Measurements from ENCODE around the gene MIA3. TPM values are rescaled to one million over a fixed set of nuclear protein-coding genes. Genes with fewer than 3 reads are reported as not detected.
A peak's percentile ranks its signal among the peaks of the same experiment; 100 is the strongest.

MIA3 gene
- total and polyA plus RNA-seq, 2 of the 4 experiments (the other 2 are of a cell fraction), result 35.0 to 45.4 TPM

DNA sequence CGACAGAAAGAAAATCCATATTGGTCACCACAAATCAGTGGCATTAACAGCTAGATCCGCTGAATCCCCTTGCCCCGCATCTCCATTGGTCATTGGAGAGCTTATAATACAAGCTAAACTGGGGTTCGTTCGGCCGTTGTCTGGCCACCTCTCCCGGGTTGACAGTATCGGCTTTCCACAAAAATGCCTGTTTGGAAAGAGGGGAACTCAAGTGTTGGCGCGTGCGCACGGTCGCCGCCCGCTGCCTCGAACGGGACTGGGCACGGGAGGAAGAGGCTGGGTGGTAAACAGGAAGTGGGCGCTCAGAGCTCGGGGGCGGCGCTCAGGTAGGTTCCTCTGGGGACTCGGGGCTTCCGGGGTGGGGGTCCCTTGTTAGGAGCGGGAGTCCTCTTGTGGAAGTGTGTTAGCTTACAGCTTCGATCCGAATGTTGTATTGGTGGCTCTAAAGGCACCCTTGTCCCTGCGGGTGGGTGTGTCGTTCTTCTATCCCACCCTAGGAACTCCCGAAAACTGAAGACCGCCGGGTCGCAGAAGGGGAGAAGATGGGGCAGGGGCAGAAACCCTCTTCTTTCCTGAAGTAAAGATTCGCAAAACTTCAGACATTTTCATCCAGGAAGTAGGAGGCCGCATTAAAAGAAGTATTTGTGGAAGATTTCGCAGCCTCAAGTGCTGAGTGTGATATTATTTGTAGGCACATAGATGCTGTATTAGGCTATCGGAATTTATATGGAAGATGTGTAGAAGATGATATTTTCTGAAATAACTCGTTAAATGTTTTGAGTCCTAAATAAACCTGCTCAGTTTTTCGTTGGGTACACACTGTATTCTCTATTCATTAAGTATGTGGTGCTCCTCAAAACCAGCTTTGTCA is 95.4 kb downstream of the MIA3 start (continued):
- peak; percentile 98 for TF ChIP-seq BHLHE40 (IDR thresholded peaks at IDR 0.05; ENCODE audit: low read depth, low read length)
- TF ChIP-seq MAZ (IDR thresholded peaks at IDR 0.05; ENCODE audit: borderline replicate concordance, low read depth, low read length), result peak; percentile 71; the same call in 1 of the 2 replicates

- Histone ChIP-seq H3K9me1 (ENCODE audit: insufficient read depth, low read length) (no peaks in the 10 kb centered on the region), H2AK9ac (replicated peaks; ENCODE audit: low read depth, low read length, poor library complexity) (no peak overlapping the region), H3K14ac (replicated peaks; ENCODE audit: low read depth, low read length) (no peak overlapping the region), H2BK20ac (ENCODE audit: low read depth, low read length) (no peak overlapping the region), H3K9ac (ENCODE audit: low read depth, low read length) (no peak overlapping the region), H2AFZ (replicated peaks; ENCODE audit: low read length, poor library complexity) (no peak overlapping the region), H4K91ac (ENCODE audit: insufficient read depth, low read depth, low read length) (no peak overlapping the region), H3K4me1 (ENCODE audit: control insufficient read depth, insufficient read depth, low read length) (no peaks in the 10 kb centered on the region), H4K5ac (ENCODE audit: low read depth, low read length) (no peak overlapping the region), H2BK5ac (ENCODE audit: low read depth, low read length, poor library complexity, severe bottlenecking) (no peak overlapping the region), H3K36me3 (ENCODE audit: control insufficient read depth, insufficient read depth, low read length) (peaks cover 12% of the 10 kb centered on the region), H3K4me2 (ENCODE audit: low read depth, low read length) (no peak overlapping the region), H4K8ac (ENCODE audit: low read depth in 2 of 2, low read length in 2 of 2) (no peak overlapping the region), H3K4ac (ENCODE audit: low read depth, low read length) (no peak overlapping the region), H2BK120ac (ENCODE audit: low read depth, low read length) (no peak overlapping the region), H3K23ac (ENCODE audit: low read depth, low read length) (no peak overlapping the region), H3K9me3 (ENCODE audit: control insufficient read depth, insufficient read depth, low read length) (no peaks in the 10 kb centered on the region), H3K27me3 (ENCODE audit: control insufficient read depth, insufficient read depth, low read length) (no peaks in the 10 kb centered on the region), H3K27ac (ENCODE audit: insufficient read depth, low read length) (no peak overlapping the region), H2AK5ac (ENCODE audit: low read depth, low read length) (no peak overlapping the region), H3K4me3 (ENCODE audit: insufficient read depth, low read depth, low read length) (no peak overlapping the region), H2BK15ac (ENCODE audit: low read depth, low read length) (no peak overlapping the region), H3K79me1 (ENCODE audit: low read depth in 1 of 2, low read length in 2 of 2) (peaks cover 9 to 26% of the 10 kb centered on the region in 2 experiments; a peak in 2 of 4 replicates), H3K56ac (ENCODE audit: extremely low read depth, insufficient read depth, low read length) (no peak overlapping the region), H3K18ac (ENCODE audit: low read depth, low read length) (no peak overlapping the region), H4K20me1 (ENCODE audit: insufficient read depth, low read length) (no peaks in the 10 kb centered on the region)
- in situ Hi-C loops (cut with MboI; ENCODE audit: low sequenced_read_pairs), result no loop called here
- dilution Hi-C loops (cut with HindIII; ENCODE audit: low sequenced_read_pairs, unreplicated experiment), result no loop called here
- DNase-seq, result no peak
- no TSS peak for BruUV-seq (replicated peaks)
- no peak for TF ChIP-seq CTCF (conservative IDR thresholded peaks at IDR 0.05; ENCODE audit: low read depth, low read length)
- TF ChIP-seq CEBPB (IDR thresholded peaks at IDR 0.05; ENCODE audit: low read depth, low read length), result no peak
- no peak for TF ChIP-seq MXI1 (IDR thresholded peaks at IDR 0.05; ENCODE audit: borderline replicate concordance, low read depth, low read length)
- no peak for TF ChIP-seq RCOR1 (IDR thresholded peaks at IDR 0.05; ENCODE audit: insufficient replicate concordance, low read length)
- no peak for TF ChIP-seq NFE2L2 (IDR thresholded peaks at IDR 0.05; ENCODE audit: low read depth, low read length)
- TF ChIP-seq BHLHE40 (IDR thresholded peaks at IDR 0.05; ENCODE audit: low read depth, low read length), result no peak
- no peak for TF ChIP-seq RAD21 (IDR thresholded peaks at IDR 0.05; ENCODE audit: low read length)
- TF ChIP-seq, protein P1, sequence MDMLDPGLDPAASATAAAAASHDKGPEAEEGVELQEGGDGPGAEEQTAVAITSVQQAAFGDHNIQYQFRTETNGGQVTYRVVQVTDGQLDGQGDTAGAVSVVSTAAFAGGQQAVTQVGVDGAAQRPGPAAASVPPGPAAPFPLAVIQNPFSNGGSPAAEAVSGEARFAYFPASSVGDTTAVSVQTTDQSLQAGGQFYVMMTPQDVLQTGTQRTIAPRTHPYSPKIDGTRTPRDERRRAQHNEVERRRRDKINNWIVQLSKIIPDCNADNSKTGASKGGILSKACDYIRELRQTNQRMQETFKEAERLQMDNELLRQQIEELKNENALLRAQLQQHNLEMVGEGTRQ (IDR thresholded peaks at IDR 0.05; ENCODE audit: low read depth, low read length), result no peak
- TF ChIP-seq CHD1 (IDR thresholded peaks at IDR 0.05; ENCODE audit: low read depth, low read length), result no peak
- no peak for TF ChIP-seq MAZ (IDR thresholded peaks at IDR 0.05; ENCODE audit: borderline replicate concordance, low read depth, low read length)
- no peak for TF ChIP-seq SMC3 (IDR thresholded peaks at IDR 0.05; ENCODE audit: low read depth, low read length)
- no peak for TF ChIP-seq FOS (IDR thresholded peaks at IDR 0.05; ENCODE audit: low read depth, low read length)
- WGBS, 2 experiments (ENCODE audit: extremely low coverage in 2 of 2, insufficient read length in 1 of 2), result no CpG with 5 or more reads among the region's 2 CpGs
- no peak for ATAC-seq (ENCODE audit: low read depth)
- POLR2A ChIA-PET (ENCODE audit: unreplicated experiment), result no interaction called here
- intact Hi-C loops (cut with micrococcal nuclease), result no loop called here
- CTCF ChIA-PET, result interaction anchor here (0.6 kb wide), 1 partner anchor 887 kb away, joined by 7 read pairs; no protein-coding TSS in a partner anchor
Measured at GRCh38 chr1:222716393-222716792, 98.5 kb downstream of the MIA3 start.
